ENCODE results near the gene KSR1.

- TF ChIP-seq EZH2 (IDR thresholded peaks at IDR 0.05; ENCODE audit: insufficient read depth, poor library complexity, severe bottlenecking) (no peak), EZH2phosphoT487 (IDR thresholded peaks at IDR 0.05; ENCODE audit: insufficient read depth, low read depth) (no peak)
Measured at GRCh38 chr17:27644586-27644985, 188.3 kb downstream of the KSR1 start.

Data from GM23248 (cell line).